Mesothelial cell of epicardium (in vitro differentiated cells): Measurements from ENCODE around the gene PRPF6. TPM values are rescaled to one million over a fixed set of nuclear protein-coding genes. Genes with fewer than 3 reads are reported as not detected.

Experiments used
- DNase-seq, 2 experiments: peaks; one replicate each; pipeline ENCODE4 v3.0.0; 2021; ENCODE audit warnings: low spot score in 2 of 2; ENCODE audit not compliant: unreplicated experiment in 2 of 2
- H3K27ac Mint-ChIP-seq: 2 replicates; pipeline ENCODE4 v1.8.0; 2021; ENCODE audit warnings: mixed read lengths
- H3K27me3 Mint-ChIP-seq: 2 replicates; pipeline ENCODE4 v1.8.0; 2021; ENCODE audit warnings: low read depth, mixed read lengths
- H3K36me3 Mint-ChIP-seq: 2 replicates; pipeline ENCODE4 v1.8.0; 2021; ENCODE audit warnings: mixed read lengths
- H3K4me1 Mint-ChIP-seq: 2 replicates; pipeline ENCODE4 v1.8.0; 2021; ENCODE audit warnings: mixed read lengths
- H3K4me3 Mint-ChIP-seq: 2 replicates; pipeline ENCODE4 v1.8.0; 2021; ENCODE audit warnings: mild to moderate bottlenecking, moderate library complexity, mixed read lengths
- H3K9me3 Mint-ChIP-seq: 2 replicates; pipeline ENCODE4 v1.8.0; 2021; ENCODE audit warnings: mixed read lengths
- CTCF ChIP-seq: fragments of 200-600 bp; sonication (generic); IDR thresholded peaks from one replicate; pipeline ENCODE4 v1.5.0; 2021; ENCODE audit warnings: antibody characterized with exemption; ENCODE audit not compliant: unreplicated experiment
- total RNA-seq: library from RNA; stranded (reverse); gene quantifications from 3 replicates; pipeline ENCODE4 v1.2.1, GENCODE V29; 2021

Gene PRPF6
- total RNA-seq, 1 donor from 2014 or later, result 65.9 TPM

GRCh38 chr20:63944078-63944941, 36.6 kb upstream of the PRPF6 start:
- no peak for DNase-seq
- Mint-ChIP-seq H3K36me3 (peaks cover 6% of the 10 kb centered on the region), H3K27ac (no peak overlapping the region), H3K27me3 (no peaks in the 10 kb centered on the region), H3K4me1 (peaks cover 12% of the 10 kb centered on the region), H3K4me3 (no peak overlapping the region), H3K9me3 (no peaks in the 10 kb centered on the region)
- TF ChIP-seq CTCF, result no peak

- Mint-ChIP-seq H3K36me3 (peaks cover 6% of the 10 kb centered on the region), H3K4me3 (no peak overlapping the region), H3K27ac (no peak overlapping the region), H3K9me3 (no peaks in the 10 kb centered on the region), H3K27me3 (no peaks in the 10 kb centered on the region), H3K4me1 (peaks cover 19% of the 10 kb centered on the region)
- DNase-seq, result no peak
- TF ChIP-seq CTCF, result no peak
These were observed 35.8 kb upstream of the PRPF6 start for GRCh38 chr20:63945031-63945658.

GRCh38 chr20:63945921-63946920, 34.7 kb upstream of the PRPF6 start:
- peak overlapping the region; percentile 10 for H3K27ac Mint-ChIP-seq
- H3K36me3 Mint-ChIP-seq, result peaks cover 4% of the 10 kb centered on the region
- DNase-seq, result no peak
- H3K4me1 Mint-ChIP-seq, result peaks cover 19% of the 10 kb centered on the region
- no peaks in the 10 kb centered on the region for H3K27me3 Mint-ChIP-seq
- no peak overlapping the region for H3K4me3 Mint-ChIP-seq
- H3K9me3 Mint-ChIP-seq, result no peaks in the 10 kb centered on the region
- no peak for TF ChIP-seq CTCF

- Mint-ChIP-seq H3K36me3 (peaks cover 4% of the 10 kb centered on the region), H3K4me1 (peaks cover 19% of the 10 kb centered on the region), H3K27me3 (no peaks in the 10 kb centered on the region), H3K4me3 (no peak overlapping the region), H3K27ac (no peak overlapping the region), H3K9me3 (no peaks in the 10 kb centered on the region)
- no peak for TF ChIP-seq CTCF
- DNase-seq, result no peak
These were observed 33.8 kb upstream of the PRPF6 start for GRCh38 chr20:63946986-63947637.
